Stimulated activated CD4-positive, alpha-beta T cell treated with anti-CD3 and anti-CD28 coated beads, Interleukin-12 subunit alpha, Interleukin-12 subunit beta, amount 100 ng/mL, for 24 hours (primary cell): ENCODE measurements around the gene ANAPC10.
"Not testable (repeated sequence)": the region's sequence is repeated elsewhere in the genome, so short reads cannot be mapped to it uniquely, and the experiment has no call there.

Experiments
- DNase-seq, 2 experiments: peaks; one replicate each; pipeline ENCODE4 v3.0.0-alpha.2; 2020; ENCODE audit warnings: low read depth in 2 of 2

The ANAPC10 gene, protein sequence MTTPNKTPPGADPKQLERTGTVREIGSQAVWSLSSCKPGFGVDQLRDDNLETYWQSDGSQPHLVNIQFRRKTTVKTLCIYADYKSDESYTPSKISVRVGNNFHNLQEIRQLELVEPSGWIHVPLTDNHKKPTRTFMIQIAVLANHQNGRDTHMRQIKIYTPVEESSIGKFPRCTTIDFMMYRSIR

DNA sequence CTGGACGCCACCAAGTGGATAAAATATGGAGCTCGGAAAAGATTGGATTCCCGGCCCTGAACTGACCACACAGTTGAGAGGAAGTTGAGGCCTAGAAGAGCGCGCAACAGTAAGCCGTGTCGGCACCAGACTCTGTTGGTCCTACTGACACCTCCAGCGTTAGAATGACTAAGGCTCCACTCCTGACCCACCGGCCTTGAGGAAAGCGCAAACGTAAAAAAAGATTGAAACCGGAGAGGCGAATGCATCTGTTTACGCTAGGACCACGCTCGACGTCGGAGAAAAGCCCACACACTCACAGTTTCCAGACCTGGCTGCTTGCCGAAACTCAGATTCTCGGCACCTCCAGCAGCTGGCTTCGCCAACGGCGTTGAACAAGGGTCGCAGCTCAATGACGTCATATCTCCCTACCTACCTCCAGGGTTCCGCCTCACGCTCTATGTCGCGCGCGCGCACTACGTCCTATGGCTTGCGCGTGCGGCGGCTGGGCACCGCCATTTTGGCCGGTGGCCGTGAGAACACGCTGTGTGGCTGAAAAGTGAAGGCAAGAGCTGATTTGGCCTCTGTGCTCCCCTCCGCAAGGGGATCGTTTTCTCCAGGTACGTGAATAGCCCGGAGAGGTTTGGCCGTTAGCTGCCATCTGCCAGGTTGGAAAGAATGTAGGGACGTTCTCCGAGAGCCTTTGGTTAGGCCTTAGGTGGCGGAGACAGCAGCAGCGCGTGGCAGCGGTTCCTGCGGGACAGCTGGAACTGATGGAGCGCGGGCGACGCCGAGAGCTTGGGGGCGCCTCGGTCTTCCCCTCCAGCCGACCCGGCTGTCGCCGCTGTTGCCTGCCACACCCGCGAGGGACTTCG lies at the start of gene ANAPC10, which contains the start of gene ABCE1:
Gene ANAPC10, minus strand, starts transcription at position 376 of the 854 bp plus-strand sequence. CDS start 2,097 bp downstream, outside the sequence.
Gene ABCE1, plus strand, starts transcription at position 491 of the 854 bp plus-strand sequence. CDS start 6,102 bp downstream, outside the sequence.
- DNase-seq = peak; percentile 94 to 95

DNA sequence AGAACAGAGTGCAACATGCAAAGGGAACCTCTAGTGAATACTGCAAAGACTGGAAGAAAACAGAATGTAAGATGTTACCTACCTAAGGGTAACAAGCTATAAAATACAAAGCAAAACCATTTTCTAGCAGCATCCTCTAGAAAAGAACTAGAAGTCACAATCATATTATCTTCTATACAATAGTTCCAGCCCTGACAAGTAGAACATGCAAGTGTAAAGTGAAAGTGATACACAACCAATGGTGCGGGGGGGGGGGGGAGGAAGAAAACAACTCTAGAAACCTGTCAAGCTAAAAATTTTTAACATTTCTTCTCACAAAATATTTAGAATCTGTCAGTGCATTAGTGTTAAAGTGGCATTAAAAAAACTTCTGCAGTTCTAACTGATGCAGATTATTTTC lies 38.2 kb upstream of the ANAPC10 start:
- DNase-seq = not testable (repeated sequence)

DNA sequence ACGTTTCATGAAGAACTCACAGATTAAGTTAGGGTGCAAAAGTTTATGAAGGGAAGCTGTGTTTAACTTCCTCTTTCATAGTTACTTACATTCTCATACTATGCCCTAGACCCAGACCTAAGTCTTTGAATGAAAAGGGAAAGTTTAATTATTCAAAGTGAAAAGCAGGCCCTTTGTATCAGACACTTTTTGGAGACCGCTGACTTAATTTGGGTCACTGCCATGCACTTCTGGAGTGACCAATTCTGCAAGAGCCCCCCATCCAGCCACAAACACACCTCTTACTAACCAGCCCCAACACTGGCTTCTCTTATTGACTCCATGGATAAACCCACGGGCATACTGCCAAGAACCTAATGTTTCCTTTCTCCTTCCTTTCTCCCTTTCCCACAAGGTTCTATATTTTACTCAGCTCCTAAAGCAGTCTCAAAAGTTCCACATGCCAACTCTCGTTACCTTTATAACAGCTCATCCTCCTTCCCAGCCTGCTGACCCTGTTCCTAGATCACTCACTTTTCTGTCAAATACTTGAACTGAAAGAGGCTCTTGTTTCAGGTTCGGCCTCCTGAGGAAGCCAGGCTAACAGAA lies 34.6 kb upstream of the ANAPC10 start:
- DNase-seq = no peak

DNA sequence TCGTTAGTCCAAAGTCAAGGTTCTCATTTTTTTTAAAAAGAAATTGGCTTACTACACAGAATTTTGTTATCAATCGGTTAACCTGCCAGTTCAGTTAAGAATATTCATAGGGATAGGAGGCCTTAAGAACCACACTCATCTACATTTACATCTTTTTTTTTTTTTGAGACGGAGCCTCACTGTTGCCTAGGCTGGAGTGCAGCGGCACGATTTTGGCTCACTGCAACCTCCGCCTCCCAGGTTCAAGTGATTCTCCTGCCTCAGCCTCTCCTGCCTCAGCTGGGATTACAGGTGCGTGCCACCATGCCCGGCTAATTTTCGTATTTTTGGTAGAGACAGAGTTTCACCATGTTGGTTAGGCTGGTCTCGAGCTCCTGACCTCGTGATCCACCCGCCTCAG lies 33.9 kb upstream of the ANAPC10 start:
- DNase-seq = no peak

DNA sequence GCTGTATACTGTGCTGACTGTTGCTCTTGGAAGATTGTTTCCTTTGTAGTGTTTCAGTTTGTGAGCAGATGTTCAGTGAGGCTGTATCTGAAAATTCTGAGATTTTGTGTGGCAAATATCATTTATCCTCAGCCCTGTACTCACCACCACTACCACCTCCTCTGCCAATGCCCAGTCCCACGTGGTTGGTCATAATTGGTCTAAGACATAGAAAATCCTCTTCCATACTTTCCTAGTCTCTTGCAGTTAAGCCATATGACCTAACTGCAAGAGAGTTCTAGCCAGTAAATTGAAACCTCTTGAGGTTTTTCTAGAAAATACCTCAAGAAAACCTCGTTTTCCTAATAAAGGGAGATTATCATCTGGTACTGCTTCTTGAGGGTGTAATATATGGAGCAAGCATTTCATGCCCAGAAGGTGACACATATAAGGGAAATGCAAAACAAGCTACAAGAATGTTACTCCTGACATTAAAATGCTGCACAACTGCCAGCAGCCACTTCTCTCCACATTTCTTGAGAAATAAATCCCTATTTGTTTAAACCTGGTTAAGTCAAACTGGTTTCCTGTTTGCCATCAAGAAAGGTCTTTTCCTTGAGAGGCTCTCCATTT lies 32.9 kb upstream of the ANAPC10 start:
- no peak for DNase-seq

DNA sequence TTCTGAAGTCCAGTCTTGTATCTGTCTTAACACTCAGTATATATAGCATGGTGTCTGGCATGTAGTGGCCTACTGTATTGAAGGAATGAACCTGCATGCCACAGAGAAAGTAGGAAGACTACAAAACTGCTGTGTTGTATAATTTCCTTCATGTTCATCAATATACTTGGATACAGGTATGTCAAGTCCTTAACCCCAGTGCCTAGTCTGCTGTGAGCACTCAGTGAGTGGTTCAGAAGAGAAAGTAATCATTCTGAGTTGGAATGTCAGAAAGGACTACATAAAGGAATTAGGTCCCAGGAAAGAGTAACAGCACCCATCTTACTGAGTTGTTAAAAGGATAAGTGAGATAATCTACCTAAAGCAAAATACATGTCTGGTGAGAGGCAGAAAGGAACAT lies 32.1 kb upstream of the ANAPC10 start:
- no peak for DNase-seq

DNA sequence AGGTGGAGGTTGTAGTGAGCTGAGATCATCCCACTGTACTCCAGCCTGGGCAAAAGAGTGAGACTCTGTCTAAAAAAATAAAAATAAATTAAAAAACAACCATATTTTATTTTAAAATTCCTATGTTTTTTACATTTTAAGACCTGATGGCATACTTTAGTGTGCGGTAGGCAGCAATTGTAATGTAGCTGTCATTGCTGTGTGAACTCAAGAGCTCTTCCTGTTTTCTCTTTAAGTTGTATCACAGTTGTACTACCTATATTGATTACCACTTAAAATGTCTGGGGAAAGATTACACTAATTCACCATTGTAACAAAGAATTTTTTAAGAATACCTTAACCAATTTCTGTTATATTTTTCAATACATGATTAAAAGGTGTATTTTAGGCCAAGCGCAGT lies 27.4 kb upstream of the ANAPC10 start:
- DNase-seq = no peak

DNA sequence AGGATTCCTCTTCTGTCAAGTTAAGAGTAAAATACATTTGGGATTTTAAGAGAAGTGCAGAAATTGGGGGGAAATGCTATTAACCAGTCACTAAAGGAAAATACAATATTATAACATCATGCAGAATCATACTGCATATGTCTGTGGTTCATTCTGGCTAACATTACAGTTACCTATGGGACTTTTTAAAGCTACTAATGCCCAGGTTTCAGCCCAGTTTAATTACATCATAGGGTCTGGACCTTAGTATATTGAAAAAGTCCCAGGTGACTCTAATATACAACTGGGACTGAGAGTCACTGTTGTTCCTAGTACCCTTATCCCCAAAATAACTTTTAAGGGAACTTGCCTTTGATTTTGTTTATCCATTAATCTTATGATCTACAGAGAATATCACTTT lies 10.1 kb upstream of the ANAPC10 start:
- no peak for DNase-seq

DNA sequence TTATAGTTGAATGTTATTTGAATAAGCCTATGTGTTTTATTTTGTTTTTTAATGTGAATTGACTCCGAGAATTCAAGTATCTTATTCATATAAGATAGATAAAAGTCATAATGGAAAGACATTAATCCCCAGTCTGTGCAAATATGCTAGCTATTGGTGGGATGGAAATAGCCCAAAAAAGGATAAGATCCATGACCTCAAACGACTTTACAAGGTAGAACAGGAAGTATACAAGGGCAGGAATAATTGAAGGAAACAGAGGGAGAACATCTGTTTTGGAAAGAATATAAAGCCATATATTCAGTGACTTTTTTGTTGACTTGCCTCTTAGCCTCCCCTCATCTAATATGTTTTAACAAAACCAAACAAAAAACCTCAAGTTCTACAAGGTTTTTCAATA lies 9.1 kb upstream of the ANAPC10 start:
- DNase-seq = no peak

DNA sequence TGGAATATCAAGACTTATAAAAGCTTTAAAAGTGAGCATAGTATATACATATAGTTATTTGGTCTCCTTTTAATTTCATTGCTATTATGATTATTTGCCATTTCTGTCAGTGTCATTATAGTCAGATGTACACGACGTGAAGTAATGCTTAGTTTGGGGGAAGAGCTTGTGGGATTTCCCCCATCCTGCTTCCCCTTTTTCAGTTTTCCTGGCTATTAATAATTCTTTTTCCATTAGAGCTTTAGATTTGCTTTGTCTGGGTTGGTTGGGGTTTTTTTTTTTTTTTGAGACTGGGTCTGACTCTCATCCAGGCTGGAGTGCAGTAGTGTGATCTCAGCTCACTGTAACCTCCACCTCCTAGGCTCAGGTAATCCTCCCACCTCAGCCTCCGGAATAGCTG lies 5.5 kb upstream of the ANAPC10 start:
- no peak for DNase-seq

DNA sequence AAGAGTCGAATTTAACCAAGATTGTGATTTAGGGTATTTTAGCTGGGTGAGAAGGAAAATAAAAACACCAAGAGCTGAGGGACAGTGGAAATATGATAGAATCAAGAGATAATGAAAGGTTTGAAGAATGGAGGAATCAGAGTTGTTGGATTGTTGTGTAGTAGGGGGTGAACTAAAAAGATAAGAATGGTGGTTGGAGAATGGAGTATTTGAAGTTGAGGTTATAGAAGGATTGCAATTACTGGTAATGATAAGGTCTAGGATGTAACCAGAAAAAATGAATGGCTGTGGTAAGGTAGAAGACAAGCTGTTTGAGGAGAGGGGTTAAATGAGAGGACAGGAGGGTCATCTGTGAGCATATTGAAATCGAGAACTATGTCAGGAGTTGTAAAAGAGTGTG lies 4.6 kb upstream of the ANAPC10 start:
- DNase-seq = no peak

DNA sequence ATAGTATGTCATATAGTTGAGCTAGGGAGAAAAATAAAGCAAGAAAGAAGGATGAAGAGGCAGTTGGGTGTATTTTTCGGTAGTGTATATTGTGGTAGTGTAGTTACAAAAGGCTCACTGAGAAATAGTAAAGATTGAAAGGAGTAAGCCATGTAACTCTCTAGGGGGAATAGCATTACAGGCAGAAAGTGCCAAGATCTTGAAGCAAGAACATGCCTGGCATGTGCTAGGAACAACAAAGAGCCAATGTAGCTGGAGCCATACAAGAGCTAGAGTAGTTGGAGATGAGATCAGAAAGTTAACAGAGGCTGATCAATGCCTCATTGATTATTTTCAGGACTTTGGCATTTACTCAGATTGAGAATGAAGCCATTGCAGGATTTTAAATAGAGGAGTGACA lies 3.1 kb upstream of the ANAPC10 start:
- no peak for DNase-seq

DNA sequence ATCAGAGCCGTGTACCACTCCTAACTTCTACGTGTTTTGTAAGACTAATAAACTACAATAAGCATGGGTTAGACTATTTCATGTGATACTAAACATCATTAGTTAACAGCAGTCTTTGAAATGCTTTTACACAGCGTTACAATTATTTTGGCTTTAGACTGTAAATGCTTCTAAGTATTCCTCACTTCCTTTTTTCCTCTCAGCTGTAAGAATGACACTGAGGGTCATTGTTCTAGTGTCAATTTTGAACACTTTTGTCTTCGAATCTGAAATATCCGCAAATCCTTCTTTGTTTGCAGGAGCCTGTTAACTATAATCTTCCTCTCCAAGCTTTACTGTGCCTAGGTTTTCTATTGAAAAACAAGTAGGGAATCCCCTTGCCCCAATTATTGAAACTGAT lies 1.7 kb upstream of the ANAPC10 start:
- no peak for DNase-seq

DNA sequence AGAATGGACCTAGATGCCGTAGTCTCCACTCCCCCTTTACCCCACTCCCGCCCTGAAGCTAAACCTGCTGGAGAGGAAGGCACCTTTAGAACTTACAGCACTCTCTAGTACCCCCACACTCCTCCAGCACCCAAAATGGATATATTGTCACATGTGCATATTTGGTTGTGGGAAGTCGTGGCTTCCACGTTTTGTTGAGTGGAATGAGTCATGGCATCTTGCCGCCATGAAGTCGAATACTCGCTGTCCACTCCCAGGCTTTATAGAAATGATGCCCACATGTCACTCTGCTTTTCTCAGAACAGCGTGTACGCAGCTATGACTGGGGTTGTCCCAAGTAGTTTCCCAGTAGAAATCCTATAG lies 660 bp upstream of the ANAPC10 start:
- DNase-seq = peak; percentile 31 to 35

DNA sequence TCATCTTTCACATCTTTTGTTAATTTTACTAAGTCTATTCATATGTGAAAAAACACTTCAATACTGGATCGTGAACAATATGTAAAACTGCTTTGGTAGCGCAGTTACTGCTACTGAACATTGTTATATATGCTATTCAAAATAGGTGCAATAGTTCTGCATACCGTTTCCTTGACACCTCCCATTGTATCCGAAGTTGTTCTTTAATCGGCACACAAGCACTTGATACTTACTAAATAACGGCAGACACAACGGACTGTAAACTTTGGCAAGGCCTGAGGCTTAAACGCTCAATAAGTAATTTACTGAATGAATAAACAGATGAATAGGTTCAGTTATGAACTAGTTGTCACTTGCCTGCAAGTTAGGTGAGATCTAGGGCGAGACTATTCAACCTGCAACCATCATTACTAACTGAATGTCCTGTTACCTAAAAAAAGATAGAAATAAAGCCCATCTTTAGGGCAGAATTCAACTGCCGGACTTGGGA lies 620 bp downstream of the ANAPC10 start:
- no peak for DNase-seq

DNA sequence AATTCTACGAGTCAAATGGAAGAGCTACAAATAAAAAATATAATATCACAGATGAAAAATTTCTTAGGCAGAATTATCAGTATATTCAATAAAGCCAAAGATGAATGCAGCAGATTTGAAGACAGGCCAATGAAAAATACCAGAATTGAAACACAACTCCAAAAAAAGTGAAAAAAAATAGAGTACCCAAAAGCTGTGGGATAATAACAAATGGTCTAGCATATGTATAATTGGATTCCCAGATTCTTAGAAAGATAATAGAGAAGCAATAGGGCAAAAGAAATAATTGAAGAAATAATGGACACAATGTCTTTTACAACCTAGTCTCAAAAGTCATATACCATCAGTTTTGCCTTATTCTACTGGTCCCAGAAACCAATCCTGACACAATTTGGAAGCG lies 4.4 kb downstream of the ANAPC10 start:
- no peak for DNase-seq

DNA sequence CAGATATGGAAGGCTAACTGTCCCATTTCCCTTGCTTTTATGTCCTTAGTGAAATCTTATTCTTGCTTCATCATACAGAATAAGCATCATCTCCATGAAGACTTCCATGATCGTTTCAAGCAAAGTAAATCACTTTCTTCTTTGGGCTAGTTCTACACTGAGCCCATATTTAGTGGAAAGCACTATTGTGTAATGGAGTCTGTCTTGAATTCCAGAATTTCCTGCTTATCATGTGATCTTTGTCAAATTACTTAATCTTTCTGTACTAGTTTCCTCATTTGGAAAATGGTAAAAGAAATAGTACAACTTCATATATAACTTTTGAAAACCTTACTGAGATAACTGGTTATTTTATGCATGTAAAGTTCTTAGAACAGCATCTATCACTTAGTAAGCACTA lies 7.6 kb downstream of the ANAPC10 start:
- no peak for DNase-seq

DNA sequence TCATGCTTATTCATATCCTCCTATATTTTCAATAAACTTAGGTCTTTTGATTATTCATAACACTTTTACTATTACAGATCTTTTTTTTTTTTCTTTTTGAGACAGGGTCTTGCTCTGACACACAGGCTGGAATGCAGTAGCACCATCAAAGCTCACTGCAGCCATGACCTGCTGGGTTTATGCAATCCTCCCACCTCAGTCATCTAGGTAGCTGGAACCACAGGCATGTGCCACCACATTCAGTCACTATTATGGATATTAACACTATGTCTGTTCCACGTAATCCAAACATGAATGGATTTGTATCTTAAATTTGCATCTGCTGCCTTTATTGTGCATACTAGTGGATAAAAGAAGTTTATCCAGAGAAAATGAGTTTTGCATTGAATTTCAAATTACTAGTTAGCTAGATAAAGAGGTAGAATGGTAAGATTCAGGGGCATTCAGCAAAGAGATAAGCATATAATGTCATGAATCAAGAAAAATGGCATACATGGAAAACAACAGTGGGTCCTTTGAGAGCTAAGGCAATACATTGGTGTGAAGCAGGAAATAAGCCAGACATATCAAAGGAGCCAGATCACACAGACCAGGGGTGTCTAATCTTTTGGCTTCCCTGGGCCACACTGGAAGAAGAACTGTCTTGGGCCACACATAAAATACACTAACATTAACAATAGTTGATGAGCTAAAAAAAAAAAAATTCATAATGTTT lies 13.9 kb downstream of the ANAPC10 start:
- DNase-seq = no peak

DNA sequence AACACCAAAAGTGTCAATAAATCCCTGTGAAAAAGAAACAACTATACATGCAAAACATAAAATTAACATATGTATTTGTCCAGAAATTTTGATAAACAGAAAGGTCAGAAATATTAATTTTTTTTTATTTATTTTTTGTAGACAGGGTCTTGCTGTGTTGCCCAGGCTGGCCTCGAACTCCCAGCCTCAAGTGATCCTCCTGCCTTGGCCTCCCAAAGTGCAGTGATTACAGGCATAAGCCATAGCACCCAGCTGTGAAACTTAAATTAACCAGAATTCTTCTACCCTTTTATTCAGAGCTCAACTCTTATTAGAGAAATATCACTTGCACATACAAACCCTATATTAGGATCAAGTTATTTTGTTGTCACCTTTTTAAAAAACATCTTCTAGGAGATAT lies 16.2 kb downstream of the ANAPC10 start:
- DNase-seq = no peak

DNA sequence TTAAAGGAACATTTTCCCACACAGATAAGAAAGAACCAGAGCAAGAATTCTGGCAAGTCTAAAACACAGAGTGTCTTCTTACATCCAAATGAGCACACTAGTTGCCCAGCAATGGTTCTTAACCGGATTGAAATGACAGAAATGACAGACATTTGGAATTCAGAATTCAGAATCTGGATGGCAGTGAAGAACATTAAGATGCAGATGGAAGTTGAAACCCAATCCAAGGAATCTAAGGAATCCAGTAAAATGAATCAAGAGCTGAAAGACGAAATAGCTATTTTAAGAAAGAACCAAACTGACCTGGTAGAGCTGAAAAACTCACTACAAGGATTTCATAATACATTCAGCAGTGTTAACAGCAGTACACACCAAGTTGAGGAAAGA lies 21.5 kb downstream of the ANAPC10 start:
- no peak for DNase-seq

DNA sequence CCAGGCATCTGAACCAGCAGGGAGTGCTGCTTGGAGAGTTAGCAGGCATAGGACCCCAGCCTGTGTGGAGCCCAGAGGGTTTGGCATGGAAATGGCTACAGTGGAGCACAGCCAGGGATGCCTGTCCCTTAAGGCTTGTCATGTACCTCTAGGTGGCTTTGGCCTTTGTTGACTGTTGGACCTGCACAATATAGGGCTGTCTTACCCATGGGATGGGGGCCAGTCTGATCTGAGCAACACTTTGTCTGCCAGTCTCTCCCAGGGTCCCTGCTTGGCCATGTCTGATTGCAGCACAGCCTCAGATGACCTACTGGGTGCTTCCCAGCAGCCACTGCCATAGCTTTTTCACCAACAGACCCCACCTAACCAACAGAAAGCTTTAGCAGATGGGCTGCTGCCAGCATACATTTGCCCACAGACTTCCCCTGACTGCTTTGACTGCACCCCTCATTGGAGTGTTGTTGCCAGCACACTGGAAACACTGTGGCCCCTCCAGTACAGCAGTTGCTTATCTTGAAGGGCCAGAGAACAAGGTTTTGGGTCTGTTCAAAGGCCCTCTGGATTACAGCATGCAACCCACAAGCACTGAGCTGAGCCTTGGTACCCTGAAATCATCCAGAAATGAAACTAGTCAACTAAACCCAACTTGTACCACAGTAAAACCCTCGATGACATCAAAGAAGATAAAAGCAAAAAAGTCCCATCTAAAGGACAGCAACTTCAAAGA lies 22.1 kb downstream of the ANAPC10 start:
- DNase-seq = no peak
